T-helper 1 cell treated with Interleukin-12 subunit alpha and Interleukin-12 subunit beta and Interleukin-4 antibody, amounts not matched to agents 30 ng/mL and 1 ng/mL, for 36 hours (primary cell): ENCODE data around the gene LRRC28. TPM values are rescaled to one million over a fixed set of nuclear protein-coding genes. Genes with fewer than 3 reads are reported as not detected.

Experiments
- intact Hi-C: fragments of 100-400 bp; cut with micrococcal nuclease; formaldehyde crosslinking; loops from one replicate; pipeline ENCODE4 v1.15.1; 2024
- total RNA-seq: library from RNA; stranded (reverse); gene quantifications from 2 replicates; pipeline ENCODE4 v1.2.3, GENCODE V29; 2022

LRRC28 gene
- total RNA-seq, 1 donor from 2014 or later: 20.8 TPM

DNA sequence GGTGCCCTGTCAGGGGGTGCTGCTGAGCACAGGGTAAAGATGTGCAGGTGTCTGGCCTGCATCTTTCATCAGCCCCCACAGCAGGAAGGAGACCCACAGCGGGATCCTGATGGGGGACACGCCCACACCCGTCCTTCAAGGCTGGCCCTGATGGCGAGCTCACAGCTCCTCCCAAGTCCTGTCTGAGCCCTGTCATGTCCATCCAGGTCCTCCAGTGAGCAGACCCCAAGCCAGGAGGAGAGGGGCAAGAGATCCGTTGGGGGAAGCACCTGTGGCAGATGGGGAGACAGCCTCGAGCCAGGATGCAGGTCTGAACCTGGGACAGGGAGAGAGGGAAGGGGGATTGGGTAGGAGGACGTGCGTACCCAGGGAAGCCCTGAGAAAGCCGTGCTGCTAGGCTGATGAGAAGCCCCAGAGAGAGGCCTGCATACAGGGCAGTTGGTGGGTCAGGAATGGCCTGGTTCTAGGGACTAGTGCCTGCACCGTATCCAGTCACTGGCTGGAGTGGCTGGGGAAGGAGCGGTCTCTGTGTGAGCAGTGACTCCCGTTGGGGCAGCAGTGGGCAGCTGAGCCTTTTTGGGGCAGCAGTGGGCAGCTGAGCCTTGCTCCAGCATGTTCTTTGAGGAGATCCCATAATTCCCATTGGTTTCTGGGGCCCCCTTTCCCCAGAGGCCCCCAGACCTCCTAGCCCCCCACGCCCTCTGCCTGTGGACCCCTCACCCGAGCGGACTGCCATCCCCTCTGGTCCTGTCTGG lies 181.2 kb downstream of the LRRC28 start:
- intact Hi-C loops: no loop called here

DNA sequence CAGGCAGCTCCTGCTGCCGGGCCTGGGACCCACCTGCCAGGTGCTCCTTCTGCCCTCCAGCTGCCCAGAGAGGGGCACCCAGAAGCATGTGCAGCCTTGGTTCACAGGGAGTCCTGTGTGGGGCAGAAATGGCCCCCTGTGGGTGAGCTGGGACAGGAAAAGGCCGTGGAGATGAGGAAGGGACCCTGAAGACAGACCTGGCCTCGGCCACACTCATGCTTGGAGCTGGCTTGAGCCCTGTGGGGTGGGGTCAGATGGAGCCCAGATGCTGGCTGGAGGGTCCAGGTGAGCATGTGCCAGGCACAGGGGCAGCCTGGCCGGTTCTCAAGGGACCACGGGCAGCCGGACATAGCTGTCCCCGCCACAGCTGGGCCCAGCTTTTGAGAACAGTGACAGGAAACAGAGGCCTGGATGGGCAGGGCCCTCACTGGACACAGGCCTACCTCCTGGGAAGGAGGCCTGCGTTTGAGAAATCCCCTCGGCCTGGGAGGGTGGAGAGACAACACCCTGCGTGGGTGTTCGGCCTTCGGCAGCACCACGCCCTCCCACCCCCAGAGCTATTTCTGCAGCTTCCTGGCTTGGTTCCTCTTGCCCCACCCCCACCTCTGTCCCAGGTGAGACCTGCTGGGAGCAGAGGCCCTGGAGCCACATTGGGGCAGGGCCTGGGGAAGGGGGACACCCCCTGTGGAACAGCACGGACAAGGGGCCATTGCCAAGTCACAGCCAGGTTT lies 181.9 kb downstream of the LRRC28 start:
- intact Hi-C loops: no loop called here

DNA sequence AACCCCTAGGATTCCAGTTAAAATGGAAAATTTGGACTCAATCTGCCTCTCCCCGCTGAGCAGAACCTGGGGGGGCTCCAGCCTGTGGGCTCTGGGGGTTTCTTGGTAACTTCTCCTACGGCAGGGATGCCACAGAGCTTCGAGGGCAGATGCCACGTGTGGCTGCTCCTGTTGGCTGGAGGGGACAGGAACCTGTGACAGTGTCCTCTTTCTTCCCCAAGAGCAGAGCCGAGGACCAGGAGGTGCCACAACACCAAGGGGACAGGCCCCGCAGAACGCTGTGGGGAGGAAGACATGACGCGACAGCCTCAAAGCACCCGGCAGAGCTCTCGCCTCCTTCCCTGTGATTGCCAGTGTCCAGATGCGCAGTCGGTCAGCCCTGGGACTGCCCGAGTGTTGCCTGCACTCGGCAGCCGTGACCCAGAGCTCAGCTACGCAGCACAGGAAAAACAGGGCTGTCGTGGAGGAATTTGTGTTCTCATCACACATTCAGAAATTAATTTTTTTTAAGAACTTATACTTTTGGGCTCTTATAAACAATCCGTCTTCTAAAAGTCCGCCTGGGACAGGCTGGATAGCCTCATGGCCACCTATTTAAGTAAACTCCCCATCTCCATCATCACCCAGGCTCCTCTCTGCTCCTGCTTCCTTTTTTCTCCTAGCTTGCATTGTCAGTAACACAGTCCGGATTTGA lies 182.6 kb downstream of the LRRC28 start:
- intact Hi-C loops: no loop called here

DNA sequence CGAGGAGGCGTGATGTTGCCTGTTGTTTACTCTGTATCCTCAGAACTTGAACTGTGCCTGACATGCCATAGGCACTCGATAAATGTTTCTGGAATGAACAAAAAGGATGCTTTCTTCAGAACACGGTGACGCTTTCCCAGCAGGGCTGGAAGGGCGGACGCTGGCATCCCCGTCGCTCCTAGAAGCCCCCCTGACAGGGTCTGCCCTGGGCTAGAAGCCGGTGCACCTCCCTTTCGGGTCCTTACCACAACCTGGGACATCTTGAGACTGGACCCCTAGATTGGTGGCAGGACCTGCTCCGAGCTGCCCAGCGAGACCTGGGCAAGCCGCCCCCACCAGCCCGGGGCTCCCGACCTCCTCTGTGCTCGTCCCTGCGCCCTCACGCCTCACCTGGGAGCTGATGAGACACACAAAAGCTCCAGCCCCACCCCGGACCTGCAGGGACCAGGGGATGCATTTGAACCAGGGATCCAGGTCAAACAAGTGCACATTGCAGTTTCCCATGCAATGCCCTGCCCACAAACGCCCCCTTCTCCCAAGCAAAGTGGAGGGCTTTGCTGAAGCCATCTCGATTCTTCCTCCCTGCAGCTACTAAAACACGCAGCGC lies 183.3 kb downstream of the LRRC28 start:
- intact Hi-C loops: no loop called here

DNA sequence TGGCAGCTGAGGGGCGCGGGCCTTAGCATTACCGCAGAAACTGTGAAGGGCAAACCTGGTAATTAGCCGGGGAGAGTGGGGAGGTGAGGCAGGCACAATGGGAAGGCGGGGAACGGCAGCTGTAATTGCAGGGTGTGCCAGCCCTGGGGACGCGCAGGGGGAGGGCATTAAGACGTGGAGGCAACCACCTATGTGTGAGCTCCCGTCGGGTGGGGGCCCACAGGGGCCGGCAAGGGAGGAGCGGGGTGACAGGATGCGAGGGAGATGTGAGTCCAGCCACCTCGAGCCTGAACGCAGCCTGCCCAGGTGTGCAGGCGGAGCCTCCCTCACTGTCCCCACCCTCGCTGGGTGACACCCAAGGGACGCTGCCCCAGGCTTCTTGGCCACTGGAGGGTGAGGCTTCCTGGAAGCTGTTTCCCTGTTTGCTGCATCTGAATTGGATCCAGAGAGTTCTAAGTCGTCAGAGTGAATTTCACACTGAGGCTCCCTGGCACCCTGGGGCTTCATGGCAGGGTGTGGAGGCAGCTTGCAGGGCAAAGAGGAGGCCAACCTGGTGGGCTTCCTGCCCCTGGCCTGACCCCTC lies 183.9 kb downstream of the LRRC28 start:
- intact Hi-C loops: no loop called here

DNA sequence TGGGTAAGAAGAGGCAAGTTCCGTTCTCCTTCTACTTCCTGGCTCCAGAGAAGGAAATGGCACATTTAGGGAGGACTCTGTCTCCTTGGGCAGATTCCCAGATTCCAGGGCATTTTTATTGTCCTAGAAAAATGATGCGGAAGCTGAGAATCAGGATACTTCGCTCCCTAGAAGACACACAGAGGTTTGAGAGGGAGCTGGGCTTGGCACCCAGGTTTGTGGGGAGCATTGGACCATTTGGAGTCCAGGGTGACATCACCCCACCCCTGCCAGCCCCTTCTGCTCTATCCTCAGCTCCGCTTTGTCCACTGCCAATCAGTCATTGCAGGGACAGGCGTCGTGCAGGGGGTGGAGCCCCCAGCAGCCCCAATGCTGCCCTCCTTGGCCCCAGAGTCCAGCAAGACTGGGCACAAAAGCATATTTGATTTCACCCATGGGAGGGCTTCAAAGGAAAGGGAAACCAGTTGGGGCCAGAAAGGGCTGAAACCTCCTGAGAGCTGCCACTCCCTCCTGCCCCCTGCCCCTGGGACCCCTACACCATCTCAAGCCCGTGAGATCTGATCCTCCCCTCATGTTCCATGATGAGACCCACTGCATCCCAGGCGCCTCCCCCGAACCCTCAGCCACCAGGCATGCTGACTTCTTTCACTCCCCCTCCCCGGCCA lies 184.7 kb downstream of the LRRC28 start:
- intact Hi-C loops: no loop called here

DNA sequence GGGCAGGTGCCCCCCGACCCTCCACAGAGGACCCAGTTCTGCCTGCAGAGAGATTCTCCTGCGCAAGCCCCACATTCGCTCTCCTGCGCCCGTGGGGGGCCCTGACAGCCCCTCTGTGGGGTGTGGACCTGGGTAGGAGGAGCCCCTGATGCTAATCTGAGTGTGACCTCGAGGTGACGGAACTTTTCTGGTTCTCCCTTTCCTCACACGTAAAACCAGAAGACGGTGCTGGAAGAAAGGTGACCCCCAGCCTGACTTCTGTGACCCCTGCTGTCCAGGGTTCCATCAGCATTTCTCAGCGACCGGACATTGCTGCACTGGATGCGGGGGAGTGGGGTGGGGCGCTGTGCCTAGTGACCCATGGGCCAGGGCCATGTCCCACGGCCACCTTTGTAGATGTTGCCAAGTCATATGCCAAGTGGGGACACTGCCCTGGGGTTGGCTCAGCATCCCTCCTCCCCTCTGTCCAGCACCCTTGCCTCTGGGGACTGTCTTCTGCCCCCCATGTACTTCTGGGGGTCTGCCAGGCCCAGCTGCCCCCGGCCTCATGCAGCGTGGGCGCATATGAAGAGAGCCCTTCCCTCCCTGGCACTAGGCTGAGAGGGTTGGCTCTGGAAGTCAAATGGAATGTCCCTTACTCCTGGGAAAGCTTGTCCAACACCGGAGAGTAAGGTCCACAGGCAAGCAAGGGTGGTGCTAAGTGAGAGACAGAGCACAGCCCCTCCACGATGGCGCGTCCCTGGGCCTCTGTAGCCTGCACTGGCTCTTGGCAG lies 185.4 kb downstream of the LRRC28 start:
- intact Hi-C loops: no loop called here

DNA sequence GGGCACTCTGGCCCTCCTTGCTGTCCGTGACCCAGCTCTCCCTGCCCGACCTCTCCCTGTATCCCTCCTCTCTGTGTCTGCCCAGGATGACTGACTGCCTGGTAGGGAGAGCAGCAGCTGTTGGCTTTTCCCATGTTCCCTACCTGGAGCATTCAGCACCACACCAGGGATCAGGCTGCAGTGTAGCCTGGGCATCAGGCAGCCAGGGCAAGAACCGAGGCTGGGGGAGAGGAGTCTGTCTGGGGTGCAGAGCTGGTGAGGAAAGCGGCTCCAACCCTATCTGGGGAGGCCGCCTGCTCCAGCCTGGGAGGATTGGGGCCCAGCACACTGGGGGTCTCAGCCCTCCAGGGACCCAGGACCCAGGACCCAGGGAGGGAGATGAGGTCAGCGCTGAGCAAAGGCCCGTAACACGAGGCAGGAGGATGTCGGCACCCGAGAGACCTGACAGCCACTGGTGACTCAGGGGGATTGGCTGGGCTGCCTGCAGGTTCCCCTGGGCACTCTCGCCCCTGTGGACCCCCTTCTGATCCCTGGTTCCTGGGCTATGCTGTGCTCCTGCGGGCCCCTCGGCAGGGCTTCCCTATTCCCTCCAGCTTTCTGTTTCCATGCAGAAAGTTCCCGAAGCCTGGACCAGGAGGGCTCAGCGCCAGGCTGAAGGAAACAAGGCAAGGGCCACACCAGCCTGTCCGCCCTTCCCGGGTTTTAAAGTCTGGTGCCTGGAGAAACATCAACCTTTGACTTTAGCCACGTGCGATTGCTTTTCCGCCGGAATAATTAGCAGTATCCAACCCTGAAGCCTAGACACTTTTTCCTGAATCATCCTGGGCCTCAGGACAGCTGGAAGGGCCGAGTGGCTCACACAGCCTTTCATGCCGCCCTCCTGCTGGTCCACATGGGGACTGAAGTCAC lies 186.3 kb downstream of the LRRC28 start:
- intact Hi-C loops: no loop called here

DNA sequence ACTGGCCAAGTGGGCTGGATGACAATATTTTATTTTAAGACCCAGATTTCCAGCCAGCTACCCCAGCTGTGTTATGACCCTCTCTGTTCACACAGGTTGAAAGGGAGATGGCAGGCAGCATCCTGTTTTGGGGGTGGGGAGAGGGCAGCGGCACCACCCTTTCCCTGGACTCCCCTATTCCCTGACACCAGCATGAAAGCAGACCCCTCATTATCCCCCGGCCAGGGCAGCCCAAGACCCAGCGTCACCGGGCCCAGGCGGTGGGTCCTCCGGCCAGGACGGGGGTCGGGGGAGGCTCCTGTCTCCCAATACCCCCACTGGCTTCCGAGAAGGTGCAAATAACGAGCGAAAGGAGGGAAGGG lies 186.9 kb downstream of the LRRC28 start:
- intact Hi-C loops: no loop called here

DNA sequence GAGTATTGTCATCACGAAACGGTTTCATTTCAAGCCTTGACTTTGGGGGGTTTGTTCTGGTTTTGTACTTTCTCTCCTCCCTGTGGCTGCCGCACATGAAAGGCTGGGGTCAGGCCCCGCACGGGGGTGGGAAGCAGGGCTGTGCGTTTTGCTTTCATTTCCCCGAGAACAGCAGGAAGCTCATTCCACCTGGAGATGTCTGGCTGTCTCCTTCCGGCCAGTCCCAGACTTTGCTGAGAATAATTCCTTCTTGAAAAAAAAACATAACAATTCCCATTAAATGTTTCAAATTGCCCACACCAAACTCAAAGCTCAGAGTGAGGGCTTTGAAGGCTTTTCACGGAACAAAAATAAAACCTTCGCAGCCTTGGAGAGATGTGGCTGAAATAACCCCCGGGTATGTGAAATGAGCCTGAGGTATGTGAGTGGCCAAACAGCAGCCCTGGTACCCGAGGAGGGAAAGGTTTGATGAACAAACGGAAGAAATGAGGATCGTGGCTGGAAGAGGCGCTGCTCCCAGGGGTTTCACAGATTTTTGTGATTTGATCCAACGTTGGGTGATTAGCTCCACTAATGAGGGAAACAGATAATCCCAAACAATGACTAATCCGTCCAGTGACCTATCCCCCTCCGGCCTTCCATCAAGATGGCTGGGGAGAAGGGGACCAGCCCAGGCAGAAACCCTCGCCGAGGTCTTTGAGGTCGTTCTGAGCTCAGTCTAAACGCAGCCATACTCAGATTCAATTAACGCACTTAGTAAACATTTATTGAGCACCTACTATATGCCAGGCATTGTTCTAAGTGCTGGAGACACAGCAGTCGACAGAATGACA lies 187.6 kb downstream of the LRRC28 start:
- intact Hi-C loops: no loop called here

DNA sequence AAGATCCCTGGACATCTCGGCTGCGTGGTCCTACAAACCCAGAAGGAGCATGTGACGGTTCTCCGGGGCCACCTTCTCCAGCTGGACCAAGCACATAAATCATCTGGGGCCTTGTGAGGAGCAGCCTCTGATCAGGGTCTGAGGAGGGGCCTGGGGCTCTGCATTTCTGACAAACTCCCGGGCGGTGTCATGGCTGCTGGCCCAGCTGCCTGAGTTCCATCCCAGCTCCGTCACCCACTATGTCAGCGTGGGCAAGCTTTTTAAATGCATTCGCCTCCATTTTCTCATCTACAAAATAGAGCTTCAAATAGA lies 188.2 kb downstream of the LRRC28 start:
- intact Hi-C loops: no loop called here

DNA sequence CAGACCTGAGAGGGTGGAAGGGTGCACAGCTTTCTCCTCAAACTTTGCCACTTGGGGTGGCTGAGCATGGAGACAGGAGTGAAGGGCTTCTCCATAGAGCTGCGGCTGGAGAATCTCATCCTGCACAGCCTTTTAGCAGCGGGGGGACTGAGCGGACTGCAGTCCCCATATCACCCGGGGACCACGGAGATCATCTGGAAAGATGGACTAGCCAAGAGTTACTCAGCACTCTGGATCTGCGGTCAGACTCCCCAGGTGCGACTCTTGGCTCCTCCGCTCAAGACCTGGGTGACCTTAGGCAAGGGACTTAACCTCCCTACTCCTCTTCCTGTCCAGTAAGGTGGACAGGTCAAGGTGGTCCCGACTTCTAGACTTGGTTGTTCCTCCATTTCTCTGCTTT lies 188.7 kb downstream of the LRRC28 start:
- intact Hi-C loops: loop anchor here (5.0 kb wide), 1 partner anchor 153 kb away; no protein-coding TSS in a partner anchor

Other genes with a start within 250 kb of the LRRC28 start
- gene PGPEP1L, start 243.7 kb upstream of the LRRC28 start, total RNA-seq: not detected in 2 replicates
- 2.6 and 2.8 TPM in 2 replicates for gene SYNM, start 146.4 kb upstream of the LRRC28 start, total RNA-seq
- gene TTC23, start 1.9 kb upstream of the LRRC28 start, total RNA-seq: 2.0 and 2.5 TPM in 2 replicates